ENCODE measurements around the gene NRG3.

The NRG3 gene

GRCh38 chr10:82722273-82722672 is 847.3 kb downstream of the NRG3 start:
- TF ChIP-seq TSHZ2 (CRISPR knock-in tag; IDR thresholded peaks at IDR 0.05): no peak
- TF ChIP-seq ESRRG (CRISPR knock-in tag; IDR thresholded peaks at IDR 0.05): no peak
- no peak for TF ChIP-seq ZNF70 (CRISPR knock-in tag; IDR thresholded peaks at IDR 0.05)
- TF ChIP-seq GLIS3 (CRISPR knock-in tag; IDR thresholded peaks at IDR 0.05): no peak
- ATAC-seq: no peak

- no peak for ATAC-seq
- TF ChIP-seq ZNF8 (CRISPR knock-in tag; IDR thresholded peaks at IDR 0.05) (no peak), ZC3H10 (CRISPR knock-in tag; IDR thresholded peaks at IDR 0.05) (no peak), ZFP3 (CRISPR knock-in tag; IDR thresholded peaks at IDR 0.05) (no peak), CSDC2 (CRISPR knock-in tag; IDR thresholded peaks at IDR 0.05) (no peak), ISL1 (CRISPR knock-in tag; IDR thresholded peaks at IDR 0.05) (no peak), SNAI2 (CRISPR knock-in tag; IDR thresholded peaks at IDR 0.05) (no peak), POU6F1 (CRISPR knock-in tag; IDR thresholded peaks at IDR 0.05; ENCODE audit: borderline replicate concordance, low read depth) (no peak), RARB (CRISPR knock-in tag; IDR thresholded peaks at IDR 0.05) (no peak), TOX (CRISPR knock-in tag; IDR thresholded peaks at IDR 0.05; ENCODE audit: borderline replicate concordance) (no peak), ESRRG (CRISPR knock-in tag; IDR thresholded peaks at IDR 0.05) (no peak)
Observed at GRCh38 chr10:82736305-82736704, 861.3 kb downstream of the NRG3 start.

- ATAC-seq: no peak
- no peak for TF ChIP-seq TSHZ2 (CRISPR knock-in tag; IDR thresholded peaks at IDR 0.05)
- no peak for TF ChIP-seq ZFP30 (CRISPR knock-in tag; IDR thresholded peaks at IDR 0.05)
- no peak for TF ChIP-seq POU6F1 (CRISPR knock-in tag; IDR thresholded peaks at IDR 0.05; ENCODE audit: borderline replicate concordance, low read depth)
- no peak for TF ChIP-seq ZFP3 (CRISPR knock-in tag; IDR thresholded peaks at IDR 0.05)
- no peak for TF ChIP-seq SNAI2 (CRISPR knock-in tag; IDR thresholded peaks at IDR 0.05)
- TF ChIP-seq PPARA (CRISPR knock-in tag; IDR thresholded peaks at IDR 0.05; ENCODE audit: borderline replicate concordance): no peak
- no peak for TF ChIP-seq ARNTL (CRISPR knock-in tag; IDR thresholded peaks at IDR 0.05; ENCODE audit: borderline replicate concordance, low read depth)
- no peak for TF ChIP-seq ZC3H10 (CRISPR knock-in tag; IDR thresholded peaks at IDR 0.05)
- no peak for TF ChIP-seq ZNF565 (CRISPR knock-in tag; conservative IDR thresholded peaks at IDR 0.05; ENCODE audit: low read depth)
- TF ChIP-seq GLIS3 (CRISPR knock-in tag; IDR thresholded peaks at IDR 0.05): no peak
- TF ChIP-seq ZNF8 (CRISPR knock-in tag; IDR thresholded peaks at IDR 0.05): no peak
Observed at GRCh38 chr10:82737549-82737948, 862.6 kb downstream of the NRG3 start.

- ATAC-seq: no peak
- TF ChIP-seq ZFP3 (CRISPR knock-in tag; IDR thresholded peaks at IDR 0.05) (no peak), BACH2 (CRISPR knock-in tag; IDR thresholded peaks at IDR 0.05; ENCODE audit: borderline replicate concordance) (no peak)
Observed at GRCh38 chr10:82738592-82738991, 863.6 kb downstream of the NRG3 start.

GRCh38 chr10:82742478-82742877 is 867.5 kb downstream of the NRG3 start:
- TF ChIP-seq ZFP3 (CRISPR knock-in tag; IDR thresholded peaks at IDR 0.05) (0 out of 2 replicates have a peak, but pooled peaks have one; percentile 40), ZNF70 (CRISPR knock-in tag; IDR thresholded peaks at IDR 0.05) (no peak), ZNF8 (CRISPR knock-in tag; IDR thresholded peaks at IDR 0.05) (no peak), OSR1 (CRISPR knock-in tag; IDR thresholded peaks at IDR 0.05) (no peak), GLIS3 (CRISPR knock-in tag; IDR thresholded peaks at IDR 0.05) (no peak), TCF4 (CRISPR knock-in tag; IDR thresholded peaks at IDR 0.05; ENCODE audit: borderline replicate concordance) (no peak)
- peak; percentile 99 for ATAC-seq
